GM18858 (cell line): ENCODE data around the gene KDM4B.

Source experiments
- ATAC-seq: cut with Tn5 transposase; IDR thresholded peaks from one replicate; pipeline ENCODE4 v1.9.1; 2021; ENCODE audit not compliant: unreplicated experiment

Gene KDM4B

GRCh38 chr19:5103061-5103701 is 134.3 kb downstream of the KDM4B start:
- ATAC-seq, result no peak

- no peak for ATAC-seq
These were observed 135.0 kb downstream of the KDM4B start for GRCh38 chr19:5103812-5104410.

GRCh38 chr19:5104871-5105351 is 136.0 kb downstream of the KDM4B start:
- no peak for ATAC-seq

- no peak for ATAC-seq
These were observed 137.3 kb downstream of the KDM4B start for GRCh38 chr19:5106191-5106726.

GRCh38 chr19:5106971-5107370 is 138.1 kb downstream of the KDM4B start:
- ATAC-seq, result no peak

GRCh38 chr19:5107432-5108122 is 138.7 kb downstream of the KDM4B start:
- no peak for ATAC-seq

GRCh38 chr19:5108123-5108596 is 139.2 kb downstream of the KDM4B start:
- no peak for ATAC-seq

DNA sequence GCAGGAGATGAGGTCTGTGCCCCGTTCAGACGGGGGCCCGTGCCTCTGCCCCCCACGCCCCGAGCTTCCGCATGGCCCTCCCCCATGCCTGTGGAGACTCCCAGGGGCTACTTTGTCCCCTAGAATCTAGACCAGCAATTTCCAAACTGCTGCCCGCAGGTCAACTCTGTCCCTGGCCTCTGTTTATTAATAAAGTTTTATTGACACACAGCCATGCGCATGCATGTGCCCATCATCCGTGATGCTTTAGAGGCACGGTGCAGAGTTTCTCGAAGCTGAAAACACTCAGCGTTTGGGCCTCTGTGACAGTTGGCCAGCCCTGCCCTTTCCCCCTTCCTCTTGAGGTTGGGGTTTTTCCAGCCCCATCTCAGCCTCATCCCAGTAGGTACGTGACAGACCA is 140.0 kb downstream of the KDM4B start:
- ATAC-seq, result no peak

DNA sequence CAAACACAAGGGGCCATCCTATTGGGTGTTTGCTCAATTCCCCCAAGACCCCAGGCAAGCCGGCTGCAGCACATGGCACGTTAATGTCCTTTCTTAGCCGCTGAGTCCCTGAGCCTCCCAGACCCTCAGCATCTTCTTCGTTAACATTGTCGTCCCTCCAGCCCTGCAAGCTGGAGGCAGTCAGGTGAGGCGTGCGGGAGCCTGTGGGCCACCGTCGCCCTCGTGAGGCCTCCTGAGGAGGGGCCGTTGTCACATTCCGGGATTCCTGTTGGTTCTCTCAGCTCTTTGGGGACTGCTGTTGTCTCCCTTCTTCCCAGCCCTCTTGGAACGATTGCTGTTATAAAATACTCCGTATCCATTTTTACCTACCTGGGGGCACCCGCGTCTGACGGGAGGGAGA is 140.6 kb downstream of the KDM4B start:
- no peak for ATAC-seq

DNA sequence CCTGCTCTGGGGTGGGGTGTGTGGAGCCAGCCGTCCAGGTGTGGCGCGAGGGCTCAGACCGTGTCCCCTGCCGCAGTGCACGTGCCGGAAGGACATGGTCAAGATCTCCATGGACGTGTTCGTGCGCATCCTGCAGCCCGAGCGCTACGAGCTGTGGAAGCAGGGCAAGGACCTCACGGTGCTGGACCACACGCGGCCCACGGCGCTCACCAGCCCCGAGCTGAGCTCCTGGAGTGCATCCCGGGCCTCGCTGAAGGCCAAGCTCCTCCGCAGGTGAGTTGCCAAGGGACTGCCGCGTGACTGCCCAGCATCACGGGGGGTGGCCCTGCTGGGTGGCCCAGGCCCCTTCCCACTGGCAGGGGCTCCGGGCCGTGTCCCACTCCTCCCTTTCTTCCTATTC is 141.6 kb downstream of the KDM4B start:
- ATAC-seq, result no peak

GRCh38 chr19:5111051-5111450 is 142.1 kb downstream of the KDM4B start:
- ATAC-seq, result no peak

DNA sequence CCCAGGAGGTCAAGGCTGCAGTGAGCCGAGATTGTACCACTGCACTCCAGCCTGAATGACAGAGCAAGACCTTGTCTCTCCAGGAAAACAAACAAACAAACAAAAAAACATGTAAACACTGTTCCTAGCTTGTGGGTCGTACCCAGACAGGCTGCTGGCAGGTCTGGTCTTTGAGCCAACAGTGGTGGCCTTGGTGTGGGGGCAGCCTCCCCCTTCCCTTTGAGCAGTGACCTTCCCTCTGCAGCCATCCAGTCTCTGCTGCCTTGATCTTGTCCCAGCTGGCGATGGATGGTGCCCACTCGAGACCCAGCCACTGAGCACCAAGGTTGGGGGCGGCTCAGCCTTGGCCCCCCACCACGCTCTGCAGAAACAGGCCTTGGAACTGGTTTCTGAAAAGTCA is 143.3 kb downstream of the KDM4B start:
- no peak for ATAC-seq

- no peak for ATAC-seq
These were observed 144.0 kb downstream of the KDM4B start for GRCh38 chr19:5112681-5113575.

DNA sequence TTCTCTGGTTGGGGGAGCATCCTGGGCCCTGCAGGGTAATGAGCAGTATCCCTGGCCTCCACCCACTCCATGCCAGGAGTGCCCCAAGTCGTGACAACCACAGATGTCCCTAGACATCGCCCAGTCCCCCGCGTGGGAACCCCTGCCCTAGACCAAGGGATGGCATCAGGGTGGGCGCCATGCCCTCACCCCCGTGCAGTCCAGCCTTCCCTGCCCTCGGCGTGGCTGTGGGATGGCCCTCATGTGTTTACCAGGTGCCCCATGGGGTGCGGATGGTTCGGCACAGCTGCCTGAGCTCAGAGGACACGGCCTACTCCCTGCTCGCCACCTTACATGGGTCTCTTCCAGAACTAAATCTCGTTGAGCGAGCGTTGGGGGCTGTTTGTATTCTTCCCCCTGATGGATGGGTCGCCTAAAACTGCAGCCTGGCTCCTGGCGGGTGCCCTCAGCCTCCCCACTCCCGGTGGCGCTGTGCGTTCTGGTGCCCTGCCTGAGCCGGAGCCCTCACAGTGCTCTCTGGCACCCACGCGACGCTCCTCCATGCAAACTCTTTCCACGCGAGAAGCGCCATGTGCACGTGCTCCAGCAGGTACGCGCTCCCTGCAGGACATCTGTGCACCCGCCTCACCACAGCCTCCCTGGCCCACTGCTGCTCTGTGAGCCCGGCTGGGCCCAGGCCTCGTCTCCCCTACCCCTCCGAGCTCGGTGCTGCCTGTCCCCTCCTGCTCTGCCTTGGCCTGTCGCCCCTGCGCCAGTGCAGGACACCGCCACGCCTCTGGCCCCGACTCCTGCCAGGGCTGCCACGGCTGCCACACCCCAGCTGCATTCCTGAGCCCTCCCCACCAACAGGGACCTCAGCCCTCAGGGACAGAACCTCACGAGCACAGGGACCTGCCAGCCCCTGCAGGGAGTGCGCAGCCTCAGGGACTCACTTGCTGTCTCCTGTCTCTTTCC is 145.0 kb downstream of the KDM4B start:
- ATAC-seq, result no peak

GRCh38 chr19:5114727-5115126 is 145.8 kb downstream of the KDM4B start:
- ATAC-seq, result no peak

- ATAC-seq, result no peak
These were observed 146.4 kb downstream of the KDM4B start for GRCh38 chr19:5115351-5115750.

DNA sequence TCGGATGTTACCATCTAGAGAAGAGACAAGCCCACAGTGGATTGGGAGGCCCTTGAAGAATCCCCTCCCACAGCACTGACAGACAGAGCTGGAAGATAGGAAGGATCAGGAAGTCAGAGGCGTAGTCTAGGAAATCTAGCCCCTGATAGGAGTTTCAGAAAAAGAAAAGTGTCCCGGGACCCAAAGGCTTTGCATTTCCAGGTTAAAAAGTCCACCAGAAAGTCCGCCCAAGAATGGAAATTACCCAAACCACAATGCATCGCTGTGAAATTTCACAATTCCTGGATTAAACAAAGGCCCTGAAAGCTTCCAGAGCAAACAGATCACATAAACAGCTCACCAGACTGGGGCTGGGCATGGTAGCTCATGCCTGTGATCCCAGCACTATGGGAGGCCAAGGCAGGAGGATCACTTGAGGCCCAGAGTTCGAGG is 146.9 kb downstream of the KDM4B start:
- ATAC-seq, result no peak

DNA sequence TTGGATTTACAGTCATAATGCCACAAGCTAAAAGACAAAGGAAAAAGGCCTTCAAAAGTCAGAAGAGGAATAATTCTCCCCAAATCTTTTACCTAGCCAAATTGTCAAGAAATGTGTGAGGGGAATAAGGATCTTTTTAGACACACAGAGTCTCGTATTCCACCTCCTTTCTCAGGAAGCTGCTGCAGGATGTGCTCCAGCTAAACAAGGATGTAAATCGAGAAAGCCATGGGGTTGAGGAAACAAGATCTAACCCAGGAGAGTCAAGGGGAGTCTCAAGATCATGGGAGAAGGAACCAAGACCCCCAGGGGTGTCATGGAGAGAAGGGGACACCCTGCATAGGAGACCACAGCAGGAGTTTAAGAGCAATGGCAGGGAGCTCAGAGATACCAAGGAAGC is 147.4 kb downstream of the KDM4B start:
- no peak for ATAC-seq

DNA sequence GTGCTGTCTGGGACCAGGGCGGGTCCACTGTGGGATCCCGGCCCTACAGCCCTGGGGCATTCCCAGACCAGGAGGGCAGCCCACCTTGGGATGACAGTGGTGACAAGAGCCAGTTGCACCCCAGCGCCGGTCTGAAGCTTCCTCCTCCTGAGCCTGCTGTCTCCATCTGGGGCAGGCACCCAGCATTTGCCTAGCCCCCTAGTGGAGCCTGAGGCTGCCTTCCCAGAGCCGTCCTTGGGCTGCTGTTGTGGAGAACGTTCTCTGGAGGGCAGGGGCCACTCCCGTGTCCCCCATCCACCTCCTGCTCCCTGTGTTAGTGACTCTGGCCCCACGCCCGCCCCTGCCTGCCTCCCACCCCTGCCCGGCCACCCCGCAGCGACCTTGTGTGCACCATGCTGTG is 148.5 kb downstream of the KDM4B start:
- ATAC-seq, result no peak

DNA sequence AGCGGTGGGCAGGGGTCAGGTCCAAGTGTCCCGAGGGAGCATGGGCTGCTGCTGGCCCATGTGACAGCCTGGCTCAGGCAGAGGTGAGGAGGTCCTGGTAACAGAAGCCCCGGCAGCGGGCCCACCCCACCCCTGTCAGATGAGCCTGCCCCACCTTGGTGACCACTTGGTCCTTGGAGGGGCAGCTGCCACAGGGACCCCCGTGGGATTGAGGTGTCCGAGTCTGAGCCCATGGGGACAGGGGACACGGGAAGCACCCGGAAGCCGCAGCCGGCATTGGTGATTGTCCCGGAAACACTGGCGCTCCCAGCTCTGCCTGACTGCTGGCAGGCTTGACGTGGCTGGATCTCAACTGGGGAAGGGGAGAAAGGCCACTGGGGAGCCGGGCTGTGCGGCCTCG is 149.1 kb downstream of the KDM4B start:
- no peak for ATAC-seq
